ENCODE data around the gene KLHL30.

DNA sequence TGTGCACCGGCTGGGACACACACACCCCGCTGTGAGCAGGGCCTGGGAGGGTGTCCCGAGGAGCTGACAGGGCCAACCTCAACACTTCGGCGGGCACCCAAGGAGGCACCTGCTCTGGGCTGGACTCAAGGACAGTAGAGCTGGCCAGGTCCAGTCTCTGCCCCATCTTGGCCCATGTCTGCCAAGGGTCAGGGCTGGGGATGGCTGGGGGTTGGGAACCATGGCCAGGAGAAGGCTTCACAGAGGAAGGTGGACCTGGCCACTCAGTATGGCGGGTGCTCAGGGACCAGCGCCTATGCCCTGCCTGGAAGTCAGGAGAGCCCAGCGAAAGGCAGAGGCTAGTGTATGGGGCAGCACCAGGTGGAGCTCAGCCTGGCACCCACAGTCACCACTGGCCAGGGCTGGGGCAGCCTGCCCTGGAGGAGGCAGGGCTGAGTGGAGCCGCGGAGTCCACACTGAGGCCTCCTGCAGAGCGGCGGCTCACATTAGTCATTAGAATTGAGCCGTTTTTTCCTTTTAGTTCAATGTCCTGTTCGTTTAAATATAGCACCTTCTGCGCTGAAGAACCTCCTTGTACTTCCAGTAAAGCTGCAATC, 24.5 kb downstream of the KLHL30 start:
- TF ChIP-seq, protein P1, sequence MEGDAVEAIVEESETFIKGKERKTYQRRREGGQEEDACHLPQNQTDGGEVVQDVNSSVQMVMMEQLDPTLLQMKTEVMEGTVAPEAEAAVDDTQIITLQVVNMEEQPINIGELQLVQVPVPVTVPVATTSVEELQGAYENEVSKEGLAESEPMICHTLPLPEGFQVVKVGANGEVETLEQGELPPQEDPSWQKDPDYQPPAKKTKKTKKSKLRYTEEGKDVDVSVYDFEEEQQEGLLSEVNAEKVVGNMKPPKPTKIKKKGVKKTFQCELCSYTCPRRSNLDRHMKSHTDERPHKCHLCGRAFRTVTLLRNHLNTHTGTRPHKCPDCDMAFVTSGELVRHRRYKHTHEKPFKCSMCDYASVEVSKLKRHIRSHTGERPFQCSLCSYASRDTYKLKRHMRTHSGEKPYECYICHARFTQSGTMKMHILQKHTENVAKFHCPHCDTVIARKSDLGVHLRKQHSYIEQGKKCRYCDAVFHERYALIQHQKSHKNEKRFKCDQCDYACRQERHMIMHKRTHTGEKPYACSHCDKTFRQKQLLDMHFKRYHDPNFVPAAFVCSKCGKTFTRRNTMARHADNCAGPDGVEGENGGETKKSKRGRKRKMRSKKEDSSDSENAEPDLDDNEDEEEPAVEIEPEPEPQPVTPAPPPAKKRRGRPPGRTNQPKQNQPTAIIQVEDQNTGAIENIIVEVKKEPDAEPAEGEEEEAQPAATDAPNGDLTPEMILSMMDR (IDR thresholded peaks at IDR 0.05) = no peak
- TF ChIP-seq POLR2A (IDR thresholded peaks at IDR 0.05) = no peak

Measured in esophagus squamous epithelium (tissue), 4 donors.